ENCODE measurements around the gene PHLDB1.
A peak's percentile ranks its signal among the peaks of the same experiment; 100 is the strongest.
"Not testable (repeated sequence)": the region's sequence is repeated elsewhere in the genome, so short reads cannot be mapped to it uniquely, and the experiment has no call there.

PHLDB1 gene

GRCh38 chr11:118659314-118659952 lies 52.0 kb downstream of the PHLDB1 start:
- peak; percentile 84 for DNase-seq (ENCODE audit: low read depth)

GRCh38 chr11:118659953-118660680 lies 52.7 kb downstream of the PHLDB1 start:
- DNase-seq (ENCODE audit: low read depth) = no peak

- no peak for DNase-seq (ENCODE audit: low read depth)
Measured at GRCh38 chr11:118660681-118661424, 53.4 kb downstream of the PHLDB1 start.

GRCh38 chr11:118661425-118662301 lies 54.2 kb downstream of the PHLDB1 start:
- DNase-seq (ENCODE audit: low read depth) = no peak

GRCh38 chr11:118662401-118663271 lies 55.2 kb downstream of the PHLDB1 start:
- DNase-seq (ENCODE audit: low read depth) = no peak

- no peak for DNase-seq (ENCODE audit: low read depth)
Measured at GRCh38 chr11:118663381-118663780, 56.0 kb downstream of the PHLDB1 start.

GRCh38 chr11:118663902-118664301 lies 56.5 kb downstream of the PHLDB1 start:
- DNase-seq (ENCODE audit: low read depth) = no peak

GRCh38 chr11:118666371-118666770 lies 59.0 kb downstream of the PHLDB1 start:
- DNase-seq (ENCODE audit: low read depth) = no peak

GRCh38 chr11:118670063-118670462 lies 62.6 kb downstream of the PHLDB1 start:
- no peak for DNase-seq (ENCODE audit: low read depth)

GRCh38 chr11:118671254-118671653 lies 63.8 kb downstream of the PHLDB1 start:
- DNase-seq (ENCODE audit: low read depth) = no peak

GRCh38 chr11:118672846-118673245 lies 65.4 kb downstream of the PHLDB1 start:
- DNase-seq (ENCODE audit: low read depth) = no peak

- DNase-seq (ENCODE audit: low read depth) = no peak
Measured at GRCh38 chr11:118673361-118674081, 66.1 kb downstream of the PHLDB1 start.

GRCh38 chr11:118674082-118674435 lies 66.6 kb downstream of the PHLDB1 start:
- no peak for DNase-seq (ENCODE audit: low read depth)

GRCh38 chr11:118677977-118678376 lies 70.6 kb downstream of the PHLDB1 start:
- no peak for DNase-seq (ENCODE audit: low read depth)

GRCh38 chr11:118678908-118679307 lies 71.5 kb downstream of the PHLDB1 start:
- DNase-seq (ENCODE audit: low read depth) = not testable (repeated sequence)

GRCh38 chr11:118679483-118679882 lies 72.1 kb downstream of the PHLDB1 start, which contains the start of gene TREH:
TSS of gene TREH (minus strand) at chr11:118679650. CDS start at chr11:118679627, 23 bp downstream.
- DNase-seq (ENCODE audit: low read depth) = no peak

GRCh38 chr11:118682372-118682771 lies 75.0 kb downstream of the PHLDB1 start:
- DNase-seq (ENCODE audit: low read depth) = no peak

GRCh38 chr11:118682939-118683338 lies 75.5 kb downstream of the PHLDB1 start:
- not testable (repeated sequence) for DNase-seq (ENCODE audit: low read depth)

GRCh38 chr11:118684187-118684586 lies 76.8 kb downstream of the PHLDB1 start:
- no peak for DNase-seq (ENCODE audit: low read depth)

- DNase-seq (ENCODE audit: low read depth) = no peak
Measured at GRCh38 chr11:118687906-118688305, 80.5 kb downstream of the PHLDB1 start.
